HG03135 (cell line): Measurements from ENCODE around the gene ZBTB20.

Experiments used
- ATAC-seq: cut with Tn5 transposase; IDR thresholded peaks from one replicate; pipeline ENCODE4 v1.9.1; 2021; ENCODE audit warnings: mild to moderate bottlenecking, moderate library complexity; ENCODE audit not compliant: unreplicated experiment

ZBTB20 gene

DNA sequence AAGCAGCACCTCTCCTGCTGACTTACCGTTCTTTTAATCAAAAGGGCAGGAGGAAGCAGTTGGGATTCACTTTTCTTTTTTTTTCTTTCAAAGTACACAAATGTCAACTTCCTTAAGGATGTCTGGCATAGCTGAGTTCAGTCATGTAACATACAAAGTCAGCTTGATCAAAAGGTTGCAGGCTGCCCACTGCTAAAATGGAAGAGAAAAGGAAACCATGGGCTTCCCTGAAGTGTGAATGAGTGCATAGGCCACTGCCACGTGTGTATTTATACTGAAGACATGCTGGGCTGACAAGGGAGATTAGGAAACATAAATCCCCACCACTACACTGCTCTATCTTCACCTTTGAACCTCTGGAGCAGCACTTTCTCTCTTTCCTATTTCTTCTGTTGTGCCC is 540.8 kb downstream of the ZBTB20 start:
- ATAC-seq: no peak

DNA sequence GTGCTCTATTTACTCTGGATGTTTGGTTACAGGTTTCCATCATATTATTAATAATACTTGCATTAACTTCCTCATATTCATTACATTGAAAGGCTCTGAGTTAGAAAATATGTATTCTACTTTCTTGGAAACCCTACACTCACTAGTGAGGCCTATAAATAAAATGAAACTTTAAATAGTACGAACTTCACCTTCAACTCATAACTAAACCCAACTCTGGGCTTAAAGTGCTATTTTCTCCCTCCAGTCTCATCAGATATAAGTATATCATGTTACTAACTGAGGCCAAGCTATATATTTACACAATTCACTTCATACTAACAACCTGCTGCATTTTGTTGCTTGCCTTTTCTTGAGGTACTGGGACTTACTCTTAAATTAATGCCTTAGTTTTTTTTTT is 546.5 kb downstream of the ZBTB20 start:
- ATAC-seq: no peak

DNA sequence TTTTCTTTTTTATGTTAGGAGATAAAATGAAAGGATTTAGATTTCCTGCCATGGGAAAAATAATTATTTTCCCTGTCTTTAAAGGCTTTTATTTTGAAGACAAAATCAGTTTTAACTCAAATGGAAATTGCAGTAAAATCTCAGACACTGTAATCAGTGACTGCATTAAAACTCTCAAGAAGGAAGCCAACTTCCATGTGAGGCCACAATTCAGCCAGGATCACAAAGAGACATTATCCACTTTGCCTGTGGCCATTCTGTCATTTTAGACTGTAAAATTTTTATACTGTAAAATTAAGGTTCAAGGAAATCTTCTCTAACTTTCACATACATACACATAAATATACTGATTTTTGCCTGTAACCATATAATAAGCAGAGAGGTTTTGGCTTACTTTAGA is 549.2 kb downstream of the ZBTB20 start:
- ATAC-seq: no peak

DNA sequence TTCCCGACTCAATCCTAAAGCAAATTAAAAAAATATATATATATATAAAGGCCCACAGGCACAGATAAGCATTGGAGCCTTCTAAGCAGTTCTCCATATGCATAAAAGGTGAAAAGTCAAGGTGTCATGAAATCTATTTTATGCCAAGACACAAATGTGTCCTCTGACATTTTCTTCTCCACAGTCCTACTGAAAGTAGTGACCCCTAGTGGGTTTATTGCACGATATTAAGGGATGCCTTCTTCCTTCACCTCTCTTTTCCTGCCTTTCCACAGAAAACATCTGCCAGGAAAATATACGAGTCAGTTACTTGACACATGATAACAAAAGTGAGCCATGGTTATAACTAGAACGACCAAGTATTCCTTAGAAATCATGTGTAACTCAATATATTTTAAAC is 550.1 kb downstream of the ZBTB20 start:
- ATAC-seq: no peak

DNA sequence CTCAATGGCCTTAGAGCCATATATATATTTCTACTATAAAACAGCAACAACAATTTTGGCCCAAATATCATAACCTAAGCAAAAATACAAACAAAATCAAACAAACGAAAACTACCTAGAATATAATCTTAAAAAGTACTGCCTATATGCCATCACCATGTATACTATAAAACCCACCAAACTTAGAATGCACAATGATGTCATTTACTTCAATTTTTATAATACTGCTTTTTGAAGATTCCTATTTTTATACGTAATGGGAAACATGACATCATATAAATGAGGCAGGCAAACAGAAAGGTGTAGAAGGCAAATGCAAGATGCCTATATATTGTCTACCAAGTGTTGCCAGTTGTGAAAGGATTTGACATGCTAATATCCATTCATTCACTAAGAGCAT is 550.9 kb downstream of the ZBTB20 start:
- ATAC-seq: no peak

DNA sequence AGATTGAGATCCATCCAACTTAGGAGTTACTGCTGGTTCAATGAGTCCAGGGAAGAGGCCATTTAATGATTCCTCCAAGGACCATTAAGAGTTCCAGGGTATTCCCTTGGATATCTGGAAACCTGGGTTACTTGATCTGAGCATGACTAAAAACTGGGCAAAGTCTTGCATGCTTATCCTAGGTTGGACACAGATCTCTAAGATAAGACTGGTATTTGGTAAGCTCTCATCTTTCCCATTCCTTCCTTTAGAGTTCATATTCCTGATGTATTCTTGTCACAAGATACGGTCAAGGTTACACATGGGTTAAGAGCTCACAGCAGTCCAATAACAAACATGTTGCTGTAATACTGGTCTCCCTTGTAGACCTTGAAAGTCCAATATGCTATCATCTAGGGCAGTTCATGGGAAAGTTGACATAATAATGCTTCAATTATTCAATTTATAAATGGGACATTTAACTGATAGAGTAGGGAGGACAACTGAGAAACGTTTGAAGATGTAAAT is 551.5 kb downstream of the ZBTB20 start:
- ATAC-seq: no peak

DNA sequence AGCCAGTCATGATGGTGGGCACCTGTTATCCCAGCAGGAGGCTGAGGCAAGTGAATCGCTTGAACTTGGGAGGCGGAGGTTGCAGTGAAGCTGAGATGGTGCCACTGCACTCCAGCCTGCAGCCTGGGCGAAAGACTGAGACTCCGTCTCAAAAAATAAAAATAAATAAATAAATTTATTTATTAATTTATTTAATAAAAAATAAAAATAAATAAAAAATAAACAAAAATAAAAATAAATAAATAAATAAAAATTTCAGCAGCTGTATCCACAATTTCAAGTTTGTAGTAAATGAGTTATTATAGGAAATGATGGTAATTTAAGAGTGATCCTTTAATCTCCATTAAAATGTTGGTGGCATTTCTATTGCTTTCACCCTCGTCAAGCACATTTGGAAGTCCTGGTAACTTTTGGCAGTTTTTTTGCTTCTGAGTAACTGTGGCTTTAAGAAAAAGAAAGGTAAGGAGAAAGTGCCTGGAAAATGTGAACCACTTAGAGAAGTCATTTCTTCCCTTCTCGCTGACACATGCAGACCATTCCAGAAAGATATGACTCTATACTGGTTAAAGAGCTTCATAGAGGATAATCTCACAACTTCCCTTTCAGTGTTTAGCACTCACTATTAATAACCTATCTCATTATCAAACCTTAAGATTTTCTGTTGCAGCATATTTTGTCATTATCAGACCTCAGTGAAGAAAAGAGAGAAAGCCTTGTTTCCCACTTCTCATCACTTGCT is 556.6 kb downstream of the ZBTB20 start:
- ATAC-seq: no peak

DNA sequence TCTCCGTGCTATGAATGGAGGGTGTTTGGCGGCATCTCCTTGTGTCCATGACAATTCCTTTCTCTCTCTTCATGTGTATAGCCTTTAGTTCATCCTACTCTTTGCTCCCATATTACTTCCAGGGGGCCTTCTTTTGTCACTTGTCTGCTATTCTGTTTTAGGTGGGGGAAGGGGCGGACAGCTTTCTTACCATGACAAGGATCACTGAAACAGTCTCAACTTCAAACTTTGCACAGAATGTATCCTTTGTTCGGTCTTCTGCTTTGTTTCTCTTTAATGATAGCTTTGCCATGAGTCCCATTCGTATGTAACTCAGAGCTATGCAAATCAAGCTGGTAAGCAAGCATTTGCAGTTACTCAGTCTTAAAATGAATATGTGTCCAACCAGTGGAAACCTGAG is 559.1 kb downstream of the ZBTB20 start:
- no peak for ATAC-seq

DNA sequence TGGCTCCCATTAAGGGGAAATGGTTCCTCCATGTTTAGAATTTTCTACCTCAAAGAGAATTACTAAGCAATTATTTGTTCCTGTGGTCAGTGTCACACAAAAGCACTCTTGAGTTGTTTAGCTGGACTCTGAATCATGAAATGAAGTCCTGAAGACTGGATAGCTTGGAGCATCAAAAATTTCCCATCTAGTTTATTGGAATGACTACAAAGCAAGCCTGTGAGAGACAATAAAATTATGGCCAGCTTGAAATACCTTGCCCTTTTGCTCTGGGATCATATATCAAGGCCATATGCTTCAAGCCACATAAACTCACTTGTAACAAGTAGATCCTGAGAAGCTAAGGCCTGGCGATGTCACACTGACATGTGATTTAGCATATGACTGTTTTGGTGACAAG is 561.0 kb downstream of the ZBTB20 start:
- ATAC-seq: no peak

DNA sequence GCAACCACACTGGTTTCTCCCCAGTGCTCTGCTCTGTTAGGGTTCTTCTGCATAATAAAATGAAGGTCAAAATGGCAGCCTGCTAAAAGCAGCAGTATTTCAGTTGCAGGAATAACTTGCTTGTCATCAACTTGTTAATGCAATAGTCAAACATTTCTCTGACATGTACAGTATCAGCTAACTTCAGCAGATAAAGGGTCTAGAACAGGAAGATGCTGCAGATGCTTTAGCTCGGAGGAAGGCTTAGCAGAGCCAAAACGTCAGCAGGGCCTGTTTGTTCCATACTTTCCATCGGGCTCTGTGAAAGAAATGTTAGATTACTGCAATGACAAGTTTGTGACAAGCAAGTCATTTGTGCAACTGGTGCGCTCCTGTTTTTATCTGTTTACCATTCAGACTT is 561.4 kb downstream of the ZBTB20 start:
- no peak for ATAC-seq

DNA sequence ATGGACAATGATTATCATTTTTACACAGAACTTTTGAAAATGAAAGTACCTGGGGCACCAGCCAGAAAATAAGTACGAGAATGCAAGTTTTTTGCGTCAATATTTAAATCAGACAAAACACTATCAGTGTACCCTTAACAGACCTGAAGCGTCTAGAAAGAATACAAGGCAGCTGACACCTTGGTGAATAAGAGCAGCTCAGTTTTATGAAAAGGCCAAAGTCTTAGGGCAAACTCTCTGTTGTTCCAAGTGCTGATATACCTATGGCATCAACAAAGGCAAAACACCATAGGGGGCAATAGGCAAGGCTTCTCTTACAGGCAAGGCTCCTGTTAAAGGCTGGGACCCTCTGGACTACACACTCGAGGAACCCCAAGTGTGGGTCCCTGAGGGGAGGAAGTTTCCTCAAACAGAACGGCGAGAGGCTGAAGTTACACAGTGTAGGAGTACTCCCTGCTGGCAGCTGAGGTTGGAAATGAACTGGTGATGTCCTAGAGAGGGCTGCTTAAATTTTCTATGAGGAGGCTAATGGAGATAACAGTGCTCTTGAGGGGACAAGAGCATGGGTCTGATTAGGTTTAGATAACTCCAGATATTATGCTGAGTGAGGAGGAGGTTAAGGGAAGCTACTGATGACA is 562.2 kb downstream of the ZBTB20 start:
- no peak for ATAC-seq

DNA sequence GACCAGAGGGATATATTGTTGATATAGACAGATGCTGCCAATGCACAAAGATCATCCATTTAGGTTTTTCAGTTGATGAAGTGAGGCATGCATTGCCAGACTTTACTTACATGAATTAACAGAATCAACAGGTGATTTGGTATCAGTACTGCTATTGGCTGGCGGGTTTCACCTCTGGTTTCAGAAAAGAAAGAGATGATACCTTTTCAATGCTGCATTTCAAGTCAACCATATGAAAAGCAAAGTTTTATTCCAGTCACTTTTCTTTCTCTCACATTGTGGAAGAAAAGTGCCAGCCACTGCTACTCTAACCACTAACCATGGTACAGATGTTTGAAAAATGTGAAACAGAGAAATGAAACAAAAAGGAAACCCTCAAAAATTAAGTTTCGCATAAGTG is 564.2 kb downstream of the ZBTB20 start:
- peak; percentile 86 for ATAC-seq

DNA sequence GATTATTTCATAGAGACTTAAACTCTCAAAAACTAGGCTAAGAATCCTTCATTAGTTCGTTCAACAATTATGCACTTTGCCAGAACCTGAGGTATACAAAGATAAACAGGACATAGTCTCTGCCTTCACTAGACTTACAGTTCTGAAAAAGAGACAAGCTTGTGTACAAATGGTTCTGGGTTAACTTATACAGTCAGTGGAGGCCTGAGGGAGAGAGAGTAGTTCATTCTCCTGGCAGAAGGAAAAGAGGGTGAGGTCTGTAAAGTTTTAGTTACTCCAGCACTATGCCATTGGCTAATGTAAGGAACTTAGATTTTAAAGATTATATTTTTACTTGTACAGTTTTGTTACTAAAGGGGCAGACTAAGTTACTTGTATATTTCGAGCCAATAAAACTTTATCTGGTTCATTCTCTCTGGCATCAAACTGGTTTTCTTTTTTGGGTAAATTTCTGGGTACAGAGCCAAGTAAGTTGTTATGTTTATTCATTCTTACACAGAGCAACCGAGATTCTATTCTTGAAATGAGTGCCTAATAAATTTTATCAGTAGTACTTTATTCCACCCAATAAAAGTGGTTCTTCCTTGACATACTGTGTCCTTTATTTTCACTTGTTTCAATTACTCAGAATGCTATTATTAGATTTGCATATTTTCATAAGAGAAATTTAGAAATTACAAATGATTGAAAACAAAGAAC is 574.6 kb downstream of the ZBTB20 start:
- no peak for ATAC-seq

DNA sequence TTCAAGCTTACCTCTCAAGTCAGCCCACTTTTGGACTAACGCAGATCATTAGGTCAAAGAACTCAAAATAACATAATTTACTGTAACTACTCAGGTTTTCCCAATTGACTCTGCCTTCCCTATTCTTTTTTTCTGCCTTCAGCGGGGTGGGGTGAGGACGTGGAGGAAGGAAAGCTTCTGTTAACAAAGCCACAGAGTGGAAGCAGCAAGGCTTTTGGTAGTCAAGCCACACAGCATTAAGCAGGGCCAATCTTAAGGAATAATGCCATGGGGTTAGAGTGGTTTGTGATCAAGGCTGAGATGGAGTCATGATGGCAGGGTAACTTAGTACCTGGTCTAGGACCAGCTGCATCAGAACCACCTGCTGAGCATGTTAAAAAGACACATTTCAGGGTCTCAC is 575.7 kb downstream of the ZBTB20 start:
- ATAC-seq: no peak

DNA sequence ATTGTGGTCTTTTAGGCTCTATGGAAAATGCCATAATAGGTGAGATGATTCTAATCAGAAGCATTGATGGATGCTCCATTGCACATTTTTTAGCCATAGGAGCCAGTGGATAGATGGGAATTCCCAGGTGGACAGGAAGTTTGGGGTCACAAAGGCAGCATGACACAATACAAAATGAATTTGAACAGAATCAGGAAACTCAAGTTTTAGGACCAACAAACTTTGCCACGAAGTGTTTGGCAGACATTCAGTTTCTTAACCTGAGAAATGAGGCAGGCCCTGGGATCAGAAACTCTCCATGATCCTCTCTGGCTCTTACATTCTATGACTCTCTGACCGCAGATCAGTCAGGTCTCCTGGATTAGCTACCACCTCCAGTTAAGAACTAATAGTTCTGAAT is 577.9 kb downstream of the ZBTB20 start:
- no peak for ATAC-seq

DNA sequence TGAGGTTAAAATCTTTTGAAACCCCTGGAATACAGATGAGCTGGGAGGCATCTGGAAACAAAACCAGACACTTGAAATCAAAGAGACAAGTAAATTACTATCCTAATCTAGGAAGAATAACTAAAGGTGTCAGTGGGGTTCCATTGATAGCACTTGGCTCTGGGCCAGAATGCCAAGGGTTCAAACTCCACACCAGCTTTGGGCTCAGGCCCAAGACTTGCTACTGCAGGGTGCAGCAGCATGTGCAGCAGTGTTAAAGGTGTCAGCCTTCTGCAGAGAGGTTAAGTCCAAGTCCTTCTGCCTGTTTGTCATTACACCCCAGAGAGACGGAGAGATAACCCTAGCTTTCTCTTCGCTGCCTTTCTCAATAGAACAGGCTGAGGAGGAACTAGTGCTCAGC is 579.3 kb downstream of the ZBTB20 start:
- ATAC-seq: no peak

DNA sequence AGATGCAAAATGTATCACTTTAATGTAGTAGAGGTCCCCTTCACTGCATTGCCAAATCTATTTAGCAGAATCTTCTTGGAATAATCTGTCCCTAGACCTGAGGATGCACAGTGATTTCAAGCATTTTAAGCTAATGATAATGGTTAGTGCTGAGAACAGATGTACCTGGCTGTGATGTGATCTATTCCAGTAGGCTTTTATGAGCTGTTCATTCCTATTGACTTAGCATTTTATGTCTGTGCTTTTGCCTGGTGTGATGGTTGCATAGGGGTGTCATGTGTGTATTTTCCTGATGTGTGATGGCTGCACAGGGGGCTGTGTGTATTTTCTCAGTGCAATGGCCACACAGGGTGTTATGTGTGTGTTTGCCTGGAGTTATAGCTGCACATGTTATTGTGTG is 580.3 kb downstream of the ZBTB20 start:
- peak; percentile 16 for ATAC-seq

DNA sequence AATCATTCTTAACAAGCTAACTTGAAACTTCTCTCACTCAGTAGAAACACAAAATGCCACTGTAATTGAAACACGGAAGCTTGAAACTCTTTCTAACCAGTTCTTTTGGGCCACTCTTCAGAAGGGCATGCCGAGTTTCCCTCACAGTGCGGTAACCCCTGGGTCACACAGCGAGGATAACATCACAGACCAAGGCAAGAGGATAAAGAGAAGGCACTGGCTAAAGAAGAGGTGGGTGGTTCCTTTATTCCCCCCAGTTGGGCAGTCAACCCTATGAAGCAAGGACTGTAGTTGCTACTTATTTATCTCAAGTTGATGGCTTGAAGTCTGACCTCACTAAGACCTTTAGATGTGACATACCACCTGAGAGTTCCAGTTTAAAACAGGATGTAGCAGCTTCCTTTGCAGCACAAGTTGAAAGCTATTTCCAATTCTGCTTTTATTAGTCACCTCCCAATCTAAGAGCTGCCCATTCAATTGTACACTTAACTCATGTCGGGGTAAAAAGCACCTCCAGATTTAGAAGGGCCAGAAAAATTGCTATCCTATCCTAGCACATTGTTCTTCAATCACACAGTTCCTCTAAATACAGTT is 580.8 kb downstream of the ZBTB20 start:
- peak; percentile 78 for ATAC-seq

DNA sequence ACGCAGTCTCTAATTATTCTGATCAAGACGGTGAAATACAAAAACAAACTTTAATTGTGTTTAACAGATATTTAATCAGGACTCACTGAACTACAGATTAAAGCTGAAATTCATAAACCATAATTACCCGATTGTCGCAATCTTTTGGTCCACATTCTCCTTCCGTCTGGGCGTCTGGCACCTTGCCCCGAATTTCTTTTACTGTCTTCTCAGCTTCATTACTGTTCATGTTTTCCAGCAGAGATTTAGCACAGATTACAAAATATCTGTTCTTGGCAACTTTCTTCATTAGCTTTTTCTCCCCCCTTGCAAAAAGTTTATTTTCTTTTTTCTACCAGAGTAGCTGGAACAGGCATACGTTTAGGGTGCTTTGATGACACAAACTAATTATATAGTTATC is 581.9 kb downstream of the ZBTB20 start:
- ATAC-seq: no peak

DNA sequence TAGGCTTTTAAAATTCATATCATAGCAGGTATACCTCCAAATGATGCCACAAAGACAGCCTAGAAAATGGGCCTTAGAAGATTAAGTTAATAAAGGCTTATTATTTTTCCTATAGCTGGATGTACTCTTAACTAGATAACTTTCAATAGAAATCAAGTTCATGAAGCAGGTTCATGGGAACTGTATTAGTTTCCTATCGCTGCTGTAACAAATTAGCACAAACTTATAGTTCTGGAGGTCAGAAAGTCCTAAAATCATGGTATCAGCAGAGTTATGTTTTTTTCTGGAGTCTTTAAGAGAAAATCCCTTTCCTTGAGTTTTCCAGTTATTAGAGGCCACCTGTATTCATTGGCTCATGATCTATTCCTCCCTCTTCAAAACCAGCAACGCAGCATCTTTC is 583.4 kb downstream of the ZBTB20 start:
- no peak for ATAC-seq

DNA sequence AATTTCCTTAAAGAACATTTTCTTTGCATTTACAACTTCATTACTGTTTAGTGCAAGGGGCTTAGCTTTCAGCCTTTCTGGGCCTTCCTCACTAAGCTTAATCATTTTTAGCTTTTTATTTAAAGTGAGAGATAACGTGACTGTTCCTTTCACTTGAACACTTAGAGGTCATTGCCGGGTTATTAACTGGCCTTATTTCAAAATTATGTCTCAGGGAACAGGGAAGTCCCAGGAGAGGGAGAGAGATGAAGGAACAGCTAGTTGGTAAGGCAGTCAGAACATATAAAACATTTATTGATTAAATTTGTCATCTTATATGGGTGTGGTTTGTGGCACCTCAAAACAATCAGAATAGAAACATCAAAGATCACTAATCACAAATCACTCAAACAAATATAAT is 584.5 kb downstream of the ZBTB20 start:
- ATAC-seq: no peak

DNA sequence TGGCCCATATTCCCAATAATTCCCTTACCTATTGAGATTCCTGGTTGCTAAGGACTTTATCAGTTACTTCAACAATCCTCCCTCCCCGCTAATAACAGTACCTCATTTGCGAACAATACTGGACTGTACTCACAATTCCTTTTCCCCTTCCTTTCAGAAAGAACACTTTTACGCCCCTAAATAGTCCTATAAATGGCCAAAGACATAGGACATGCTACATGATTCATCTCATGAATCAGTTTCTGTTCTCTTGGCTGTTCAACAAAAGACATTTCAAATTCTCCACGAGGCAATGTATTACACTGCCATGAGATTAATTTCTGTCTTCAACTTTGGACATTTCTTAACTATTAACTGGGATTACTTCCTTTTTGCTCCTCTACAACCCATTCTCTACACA is 588.8 kb downstream of the ZBTB20 start:
- no peak for ATAC-seq
